HG03175 (cell line): ENCODE measurements around the gene GPD1L.

Experiments
- ATAC-seq: cut with Tn5 transposase; IDR thresholded peaks from one replicate; pipeline ENCODE4 v1.9.1; 2021; ENCODE audit warnings: mild to moderate bottlenecking, moderate library complexity; ENCODE audit not compliant: unreplicated experiment

Gene GPD1L

GRCh38 chr3:32217339-32217738 lies 110.9 kb downstream of the GPD1L start:
- no peak for ATAC-seq
